HL-60/S4 treated with retinoic acid at 250 ng/mL for 4 days and 3 days (cell line): ENCODE results near the gene STARD9.
"Not testable (repeated sequence)": the region's sequence is repeated elsewhere in the genome, so short reads cannot be mapped to it uniquely, and the experiment has no call there.

ENCODE experiments used
- in situ Hi-C: fragments of 300-500 bp; cut with MboI; formaldehyde crosslinking; loops from 2 replicates; pipeline ENCODE4 v1.7.0; 2022; ENCODE audit warnings: low sequenced_read_pairs

Gene STARD9

DNA sequence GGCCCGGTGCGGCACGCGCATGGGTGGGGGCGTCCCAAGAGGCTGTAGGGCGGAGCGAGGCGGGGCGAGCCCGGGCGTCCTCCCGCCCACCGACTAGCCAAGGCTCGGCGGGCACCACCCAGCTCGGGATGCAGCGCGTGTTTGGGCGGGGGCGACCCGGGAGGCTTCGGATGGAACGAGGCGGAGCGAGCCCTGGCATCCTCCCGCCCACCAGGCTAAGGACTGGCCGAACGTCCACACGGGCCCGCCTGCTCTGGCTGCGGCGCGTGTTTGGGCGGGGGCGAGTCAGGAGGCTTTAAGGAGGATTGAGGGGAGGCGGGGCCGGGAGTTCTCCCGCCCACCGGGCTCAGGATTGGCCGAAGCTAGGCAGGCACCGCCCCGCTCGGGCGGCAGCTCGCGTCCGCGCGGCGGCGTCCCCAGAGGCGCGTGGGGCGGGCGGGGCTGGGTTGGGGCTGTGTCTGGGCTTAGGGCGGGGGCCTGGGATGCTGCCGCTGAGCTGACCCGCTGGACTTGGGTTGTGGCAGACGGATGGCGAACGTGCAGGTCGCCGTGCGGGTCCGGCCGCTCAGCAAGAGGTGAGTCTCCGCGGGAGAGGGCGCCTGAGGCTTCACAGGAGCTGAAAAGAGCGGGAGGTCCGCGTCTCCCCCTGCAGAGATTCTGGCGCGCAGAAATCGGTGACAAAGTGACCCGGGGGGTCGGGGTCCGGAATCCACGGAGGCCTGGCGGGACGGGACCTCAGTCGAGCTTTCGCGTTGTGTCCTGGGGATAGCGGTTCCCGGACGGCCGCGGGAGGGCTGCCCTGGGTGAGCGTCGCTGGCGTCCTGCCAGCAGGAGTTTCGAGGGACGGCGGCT is at the start of gene STARD9:
STARD9 (plus strand) TSS at position 419 of the 852 bp plus-strand sequence; CDS start at position 529, 110 bp downstream.
- in situ Hi-C loops, result no loop called here

DNA sequence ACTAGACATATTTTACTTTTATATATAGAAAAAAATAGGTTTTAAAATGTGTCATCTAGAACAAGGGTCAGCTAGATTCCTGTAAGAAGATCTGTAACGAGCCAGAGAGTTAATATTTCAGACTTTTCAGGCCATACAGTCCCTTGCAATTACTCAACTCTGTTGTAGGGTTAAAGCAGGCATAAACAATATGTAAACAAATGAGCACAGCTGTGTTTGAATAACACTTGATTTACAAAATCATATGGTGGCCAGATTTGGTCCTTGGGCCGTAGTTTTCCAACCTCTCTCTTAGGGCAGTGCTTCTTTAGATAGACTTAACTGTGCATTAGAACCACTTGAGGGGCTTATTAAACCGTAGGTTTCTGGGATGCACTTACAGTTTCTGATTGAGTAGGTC is 46.4 kb upstream of the STARD9 start:
- in situ Hi-C loops, result no loop called here

DNA sequence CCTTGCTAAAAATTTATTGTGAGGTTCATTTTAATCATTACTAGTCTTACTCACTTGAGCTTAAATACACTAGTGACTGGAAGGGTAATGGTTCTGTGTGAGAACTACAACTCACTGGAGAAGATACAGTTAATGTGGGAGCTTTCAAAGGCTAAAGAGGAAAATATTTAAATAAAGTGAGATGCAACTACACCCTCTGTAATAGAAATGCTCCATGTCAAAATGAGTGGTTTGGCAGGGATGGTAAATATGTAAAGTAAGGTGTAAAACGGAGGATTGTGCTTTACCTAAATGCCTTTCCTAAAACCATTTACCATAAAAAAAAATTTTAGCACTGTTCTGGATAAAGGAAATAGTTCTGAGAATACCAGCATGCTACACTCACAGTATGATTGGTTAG is 42.2 kb upstream of the STARD9 start:
- in situ Hi-C loops, result no loop called here

DNA sequence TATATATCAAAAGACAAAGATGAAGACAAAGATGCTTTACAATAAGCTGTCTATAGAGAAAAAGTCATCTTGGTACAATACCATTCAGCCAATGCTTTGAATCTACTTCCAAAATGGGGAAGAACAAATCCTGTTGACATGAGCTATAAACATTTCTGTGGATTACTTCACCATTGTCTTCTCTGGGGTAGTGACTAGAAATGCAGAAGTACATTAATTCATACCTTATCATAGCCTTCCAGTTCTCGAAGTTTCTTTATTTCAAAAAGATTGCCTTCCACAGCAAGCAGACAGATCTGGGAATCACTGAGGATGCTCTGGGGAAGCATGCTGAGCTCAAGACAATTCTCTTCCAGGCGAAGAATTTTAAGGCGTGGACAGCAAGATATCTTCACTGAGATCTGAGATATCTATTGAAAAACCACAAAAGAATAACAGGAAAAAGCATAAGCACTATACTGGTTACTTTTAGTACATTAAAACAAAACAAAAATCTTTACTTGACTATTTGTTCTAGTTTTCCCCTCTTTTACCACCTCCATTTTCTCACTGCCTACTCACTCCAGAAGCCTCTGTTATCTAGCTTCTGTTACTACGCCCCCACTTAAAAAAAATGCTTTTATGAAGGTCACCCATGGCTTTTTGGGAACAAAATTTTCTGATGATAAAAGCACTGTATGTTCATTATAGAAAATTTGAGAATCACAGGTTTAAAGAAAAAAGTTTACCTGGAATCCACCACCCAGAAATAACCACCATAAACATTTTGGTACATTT is 30.4 kb upstream of the STARD9 start:
- in situ Hi-C loops, result no loop called here

DNA sequence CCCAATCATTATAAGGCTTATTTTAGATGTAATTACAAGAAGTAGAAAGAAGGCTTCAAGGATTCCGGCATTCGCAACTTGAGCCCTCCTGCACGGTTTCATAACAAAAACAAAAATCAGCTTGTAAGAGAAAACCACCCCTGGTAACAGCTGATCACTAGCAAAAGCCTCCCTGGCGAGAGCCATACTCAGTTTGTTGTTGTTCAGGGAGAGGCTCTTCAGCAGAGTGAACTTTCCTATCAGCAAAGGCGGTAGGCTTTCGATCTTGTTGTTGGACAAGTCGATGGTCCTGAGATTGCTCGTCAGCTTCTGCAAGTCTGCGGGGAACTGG is 27.5 kb upstream of the STARD9 start:
- in situ Hi-C loops, result no loop called here

DNA sequence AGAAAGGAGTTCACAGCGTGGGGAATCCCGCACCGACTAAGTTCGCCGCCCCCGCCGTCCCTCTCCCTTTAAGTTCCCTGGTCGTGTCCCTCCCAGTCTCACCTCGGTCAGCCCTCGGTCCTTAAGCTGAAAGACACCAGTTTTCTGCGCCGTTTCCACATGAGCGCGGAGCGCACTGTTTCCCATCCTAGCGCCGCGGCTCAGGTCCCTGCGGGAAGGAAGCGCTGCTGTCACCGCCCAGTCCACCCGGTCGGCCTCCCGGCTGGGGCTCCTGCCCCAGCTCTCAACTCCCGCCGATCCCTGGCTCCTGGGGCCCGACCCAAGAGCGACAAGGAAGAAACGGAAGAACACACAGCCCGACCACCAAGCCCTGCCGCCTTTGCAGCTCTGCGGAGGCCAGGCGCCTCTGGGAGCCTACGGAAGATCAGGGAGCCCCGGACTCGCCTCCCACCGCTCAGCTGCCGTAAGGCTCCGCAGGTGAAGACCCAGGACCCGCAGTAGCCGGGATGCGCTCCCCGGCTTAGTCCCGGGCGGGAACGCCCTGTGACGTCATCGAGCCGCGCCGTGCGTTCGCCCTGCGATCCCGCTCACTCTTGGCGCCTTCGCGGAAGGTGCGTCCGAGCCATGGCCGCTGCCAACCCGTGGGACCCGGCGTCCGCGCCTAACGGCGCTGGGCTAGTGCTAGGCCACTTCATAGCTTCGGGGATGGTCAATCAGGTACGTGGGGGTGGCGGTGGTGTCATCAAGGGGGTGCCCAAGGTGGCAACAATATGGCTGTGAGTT is 27.0 kb upstream of the STARD9 start, which contains the start of the genes HAUS2 and LRRC57:
HAUS2 (plus strand) TSS at position 590 of the 783 bp plus-strand sequence; CDS start at position 625, 35 bp downstream.
LRRC57 (minus strand) TSS at position 545 of the 783 bp plus-strand sequence; CDS start at position 186, 359 bp downstream.
- in situ Hi-C loops, result no loop called here

DNA sequence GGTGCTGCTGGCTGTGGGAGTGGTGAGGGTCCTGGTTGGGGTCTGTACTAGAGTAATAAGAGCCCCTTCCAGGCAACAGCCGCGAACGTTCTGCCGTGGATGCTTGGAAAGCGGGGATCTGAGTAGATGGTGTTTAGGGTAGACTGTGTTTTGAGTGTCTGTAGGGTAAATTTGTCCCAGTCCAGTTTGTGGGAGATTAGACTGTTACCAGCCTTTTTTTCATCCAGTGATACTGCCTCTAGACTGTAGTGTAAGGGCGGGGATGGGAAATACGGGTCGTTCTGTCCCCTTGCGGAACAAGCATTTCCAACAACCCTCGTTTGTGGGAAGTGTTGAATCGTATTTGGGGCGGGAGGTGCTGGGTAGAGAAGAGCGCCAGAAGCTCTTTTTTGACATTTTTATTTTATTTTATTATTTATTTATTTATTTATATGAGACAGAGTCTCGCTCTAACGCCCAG is 26.3 kb upstream of the STARD9 start:
- in situ Hi-C loops, result no loop called here

DNA sequence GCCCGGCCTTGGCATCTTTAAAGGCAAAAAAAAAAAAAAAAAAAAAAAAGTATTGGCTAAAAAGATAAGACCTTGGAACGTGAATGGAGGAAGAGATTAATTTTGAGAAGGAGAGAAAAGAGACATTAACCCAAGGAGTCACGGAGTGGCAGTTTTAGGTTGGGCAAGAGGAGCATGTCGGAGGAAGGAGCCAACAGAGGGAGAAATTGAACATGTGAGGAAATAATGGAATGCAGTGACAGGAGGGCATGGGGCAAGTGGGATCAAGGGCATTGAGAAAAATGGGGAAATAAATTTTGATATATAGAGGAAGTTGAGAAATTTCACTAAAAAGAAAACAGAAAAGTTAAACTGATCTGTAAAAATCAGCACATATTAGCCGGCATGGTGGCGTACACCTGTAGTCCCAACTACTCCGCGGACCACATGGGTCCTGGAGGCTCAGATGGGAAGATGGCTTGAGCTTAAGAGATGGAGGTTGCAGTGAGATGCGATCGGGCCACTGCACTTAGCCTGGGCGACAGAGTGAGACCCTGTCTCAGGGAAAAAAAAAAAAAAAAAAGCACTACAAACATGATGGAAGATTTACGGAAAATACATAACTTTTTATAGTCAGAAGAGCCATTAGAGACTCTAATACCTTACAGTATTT is 25.5 kb upstream of the STARD9 start:
- in situ Hi-C loops, result no loop called here

DNA sequence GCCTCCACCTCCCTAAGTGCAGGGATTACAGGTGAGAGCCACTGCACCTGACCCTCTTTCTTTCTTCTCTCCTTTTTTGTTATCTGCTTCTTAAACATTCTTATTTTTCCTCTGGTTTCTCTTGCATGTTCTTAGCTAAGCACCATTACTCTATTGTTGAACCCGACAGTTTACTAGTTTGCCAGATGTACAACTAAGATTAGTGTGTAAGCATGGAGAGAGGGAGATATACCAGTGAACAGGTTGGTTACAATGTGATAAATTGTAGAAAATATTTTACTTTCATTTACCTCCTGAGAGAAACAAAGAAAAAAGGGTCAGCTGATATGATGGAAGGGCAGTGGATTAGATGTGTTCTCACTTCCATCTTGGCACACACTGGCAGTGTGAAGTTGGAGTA is 21.9 kb upstream of the STARD9 start:
- in situ Hi-C loops, result no loop called here

DNA sequence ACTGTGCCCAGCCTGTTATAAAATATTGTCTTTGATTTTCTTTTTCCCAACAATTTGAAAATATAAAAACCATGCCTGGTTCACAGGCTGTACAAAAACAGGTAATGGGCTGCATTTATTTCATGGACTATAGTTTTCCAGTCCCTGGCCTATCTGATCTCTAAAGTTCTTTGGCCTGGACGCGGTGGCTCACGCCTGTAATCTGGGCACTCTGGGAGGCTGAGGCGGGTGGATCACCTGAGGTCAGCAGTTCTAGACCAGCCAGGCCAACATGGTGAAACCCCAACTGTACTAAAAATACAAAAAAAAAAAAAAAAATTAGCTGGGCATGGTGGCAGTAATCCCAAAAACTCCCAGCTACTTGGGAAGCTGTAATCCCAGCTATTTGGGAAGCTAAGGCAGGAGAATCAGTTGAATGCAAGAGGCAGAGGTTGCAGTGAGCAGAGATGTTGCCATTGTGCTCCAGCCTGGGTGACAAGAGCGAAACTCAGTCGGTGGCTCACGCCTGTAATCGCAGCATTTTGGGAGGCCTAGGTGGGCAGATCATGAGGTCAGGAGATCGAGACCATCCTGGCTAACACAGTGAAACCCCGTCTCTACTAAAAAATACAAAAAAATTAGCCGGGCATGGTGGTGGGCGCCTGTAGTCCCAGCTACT is 18.7 kb upstream of the STARD9 start:
- in situ Hi-C loops, result not testable (repeated sequence)

DNA sequence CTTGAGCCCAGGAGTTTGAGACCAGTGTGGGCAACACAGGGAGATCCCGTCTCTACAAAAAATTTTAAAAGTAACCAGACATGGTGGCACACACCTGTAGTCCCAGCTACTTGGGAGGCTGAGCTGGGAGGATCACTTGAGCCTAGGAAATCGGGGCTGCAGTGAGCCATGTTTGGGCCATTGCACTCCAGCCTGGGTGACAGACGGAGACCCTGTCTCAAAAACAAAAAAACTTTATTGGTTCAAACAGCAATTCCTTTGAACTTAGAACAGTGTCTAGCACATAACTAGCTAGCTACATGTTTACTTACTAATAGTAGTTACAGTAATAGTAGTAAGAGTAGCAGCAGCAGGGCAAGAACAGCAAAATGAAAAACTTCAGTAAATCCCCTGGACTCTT is 16.7 kb upstream of the STARD9 start:
- in situ Hi-C loops, result no loop called here

DNA sequence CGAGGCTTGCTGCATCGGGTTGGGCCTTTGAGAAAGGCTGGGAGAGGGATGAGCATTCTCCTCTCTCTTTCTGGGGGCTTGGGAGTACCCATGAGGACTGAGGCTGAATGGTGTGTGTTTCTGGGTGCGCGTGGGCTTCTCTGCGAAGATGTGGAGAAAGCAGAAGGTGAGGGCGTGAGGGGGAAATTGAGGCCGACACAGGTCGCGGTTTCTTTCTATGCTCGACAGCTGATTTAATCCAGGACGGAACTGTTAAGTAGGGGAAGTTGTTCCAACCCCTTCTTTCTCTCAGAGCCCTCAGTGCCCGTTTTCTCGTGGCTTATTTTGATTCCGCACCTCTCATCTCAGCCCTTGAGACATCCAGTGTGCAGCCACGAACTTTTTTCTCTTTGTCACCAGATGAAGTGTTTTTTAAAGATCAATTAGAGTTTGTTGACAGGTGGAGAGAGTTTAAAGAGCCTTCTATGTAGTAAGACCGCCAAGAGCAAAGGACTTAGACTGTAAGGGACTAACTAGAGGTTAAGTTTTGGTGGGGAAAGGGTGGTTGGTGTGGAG is 711 bp downstream of the STARD9 start:
- in situ Hi-C loops, result no loop called here

DNA sequence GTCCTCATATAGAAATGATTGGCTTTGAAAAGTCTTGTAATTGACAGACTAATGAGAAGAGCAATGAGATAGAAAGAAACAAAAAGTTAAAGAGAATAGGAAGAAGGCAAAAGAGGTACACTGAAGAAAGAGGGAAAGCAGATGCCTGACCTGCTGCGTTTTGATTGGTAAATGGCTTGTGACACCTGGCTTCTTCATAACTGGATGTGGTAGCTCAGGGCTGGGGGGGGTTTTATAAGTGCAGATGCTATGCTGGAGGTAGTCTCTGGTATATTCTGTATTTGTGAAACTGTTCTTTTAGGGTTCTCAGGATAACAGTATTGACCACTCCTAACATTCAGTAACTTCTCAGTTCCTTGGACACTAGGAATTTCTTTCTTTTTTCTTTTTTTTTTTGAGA is 1.4 kb downstream of the STARD9 start:
- in situ Hi-C loops, result no loop called here

DNA sequence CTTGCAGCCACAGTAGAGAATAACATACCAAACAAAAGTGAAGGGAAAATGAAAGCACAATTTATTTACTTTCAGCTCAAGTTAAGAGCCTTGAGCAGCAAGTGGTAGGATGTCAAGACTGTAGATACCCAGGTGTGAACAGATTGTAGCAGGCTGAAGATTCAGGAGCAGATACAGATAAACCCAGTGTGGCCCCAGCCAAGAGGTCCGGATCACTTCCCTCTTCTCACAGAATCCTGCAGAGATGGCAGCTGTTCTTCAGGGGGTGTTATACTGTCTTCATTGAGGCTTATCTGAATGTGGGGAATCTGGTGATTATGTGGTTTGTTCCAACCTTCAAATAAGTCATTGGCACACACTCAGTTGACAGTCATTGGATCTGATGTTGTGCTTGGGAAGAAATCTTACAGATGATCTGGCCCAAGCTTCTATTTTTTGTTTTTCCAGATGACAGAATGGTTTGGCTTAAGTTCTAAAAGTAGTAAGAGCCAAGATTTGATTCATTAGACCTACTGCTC is 2.2 kb downstream of the STARD9 start:
- in situ Hi-C loops, result no loop called here

DNA sequence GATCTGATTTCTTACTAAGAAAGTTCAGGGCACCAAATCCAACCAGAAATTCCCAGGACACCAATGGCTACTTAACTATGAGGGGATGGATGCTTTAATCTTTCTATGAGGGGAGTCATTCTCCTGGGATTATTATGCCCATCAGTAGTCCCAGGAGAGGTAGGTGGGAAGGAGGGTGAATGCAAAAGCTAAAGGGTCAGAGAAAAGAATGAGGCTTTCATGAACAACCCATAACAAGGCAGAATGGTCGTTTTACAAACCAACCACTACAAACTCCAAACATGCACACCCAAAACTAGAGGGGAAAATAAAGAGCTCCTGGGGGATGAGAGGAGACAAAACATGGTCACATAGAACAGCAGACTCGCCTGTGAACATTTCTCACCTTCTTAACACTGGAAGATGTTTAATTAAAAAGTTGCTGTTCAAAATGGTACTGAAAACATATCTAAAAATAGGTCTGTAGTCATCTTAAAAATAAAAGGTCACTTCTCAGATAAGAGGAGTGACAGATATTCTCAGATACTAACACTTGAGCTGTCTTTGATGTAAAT is 3.7 kb downstream of the STARD9 start:
- in situ Hi-C loops, result no loop called here

DNA sequence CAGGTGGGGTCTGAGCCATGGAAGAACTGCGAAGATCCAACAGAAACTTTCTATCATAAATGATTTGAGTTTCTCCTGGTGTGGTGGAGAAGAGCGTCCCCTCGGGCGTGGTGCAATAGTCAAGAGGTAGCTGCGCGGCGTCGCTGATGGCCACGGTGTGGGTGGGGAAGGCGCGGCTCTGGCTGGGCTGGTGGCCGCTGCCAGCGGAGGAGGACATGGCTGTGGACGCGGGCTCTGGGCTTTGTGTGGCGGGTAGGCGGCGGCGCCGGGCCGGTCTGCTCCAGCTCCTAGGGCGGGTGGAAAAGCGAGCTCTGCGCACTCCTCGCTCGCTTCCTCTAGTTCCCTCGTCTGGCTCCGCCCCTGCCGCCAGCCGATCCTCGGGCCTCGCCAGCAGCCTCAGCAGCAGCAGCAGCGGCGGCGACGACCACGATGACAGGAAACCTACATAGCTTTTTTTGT is 5.9 kb downstream of the STARD9 start:
- in situ Hi-C loops, result no loop called here

DNA sequence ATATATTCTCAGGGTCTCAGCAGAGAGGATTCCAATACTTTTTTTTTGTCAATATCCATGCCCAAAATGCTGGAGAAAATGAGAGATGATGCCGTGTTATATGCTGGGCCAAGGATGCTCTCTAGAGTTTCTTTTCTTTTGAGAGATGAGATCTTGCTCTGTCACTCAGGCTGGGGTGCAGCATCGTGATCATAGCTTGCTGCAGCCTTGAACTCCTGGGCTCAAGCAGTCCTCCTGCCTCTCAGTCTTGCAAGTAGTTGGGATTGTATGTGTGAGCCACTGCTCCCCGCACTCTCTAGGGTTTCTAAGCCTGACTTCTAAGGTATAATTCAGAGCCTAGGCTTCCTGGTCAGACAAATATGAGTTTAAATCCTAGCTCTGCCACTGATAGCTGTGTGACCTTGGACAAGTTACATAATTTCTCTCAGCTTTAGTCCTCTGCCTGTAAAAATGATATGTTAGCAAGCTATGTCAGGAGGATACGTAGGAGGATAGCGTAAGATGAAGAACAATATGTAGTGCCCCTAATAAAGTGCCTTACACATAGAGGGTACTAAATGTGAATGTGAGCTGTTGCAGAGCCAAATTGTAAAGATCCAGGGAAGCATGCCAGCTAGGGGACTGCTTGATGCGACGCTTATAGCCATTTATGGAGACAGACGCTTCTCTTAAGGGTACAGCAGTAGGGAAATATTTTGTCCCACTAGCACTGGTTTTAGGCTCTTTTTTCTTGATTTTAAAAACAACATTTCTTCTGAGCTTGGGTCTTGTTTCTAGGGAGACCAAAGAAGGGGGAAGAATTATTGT is 7.4 kb downstream of the STARD9 start:
- in situ Hi-C loops, result no loop called here

DNA sequence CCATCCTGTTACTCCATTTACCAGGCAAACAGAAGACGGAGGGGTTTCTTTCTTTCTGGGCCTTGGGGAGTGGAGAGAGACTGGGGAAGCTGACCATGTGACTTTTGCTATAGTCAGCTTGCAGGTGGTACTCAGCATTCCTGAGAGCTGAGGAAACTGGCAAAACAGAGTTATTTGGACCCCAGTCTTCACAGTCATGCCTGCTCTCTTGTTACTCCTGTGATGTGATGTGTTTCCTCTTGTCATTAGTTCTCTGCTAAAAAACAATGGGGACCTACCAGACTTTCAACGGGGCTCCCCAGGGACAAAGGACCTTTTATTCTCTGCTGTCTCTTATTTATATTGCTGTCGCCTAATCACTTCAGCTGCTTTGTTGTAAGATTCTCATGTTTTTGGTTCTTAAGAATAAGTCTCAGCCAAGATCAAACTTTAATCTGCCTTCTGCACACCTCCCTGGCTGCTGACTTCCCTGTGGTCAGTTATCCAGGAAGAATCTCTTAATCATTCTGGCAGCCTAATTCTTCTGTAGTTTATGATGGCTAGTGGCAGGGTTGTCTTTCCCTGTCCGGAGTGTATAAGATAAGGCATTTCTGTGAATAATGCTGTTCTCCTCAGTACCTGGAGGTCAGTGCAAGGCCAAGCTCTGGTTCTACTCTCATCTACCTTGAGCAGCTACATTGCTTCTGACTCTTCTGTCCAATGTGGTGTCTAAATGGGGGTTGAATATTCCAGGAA is 8.8 kb downstream of the STARD9 start:
- in situ Hi-C loops, result no loop called here
